Measurements from ENCODE around the gene AFM.

DNA sequence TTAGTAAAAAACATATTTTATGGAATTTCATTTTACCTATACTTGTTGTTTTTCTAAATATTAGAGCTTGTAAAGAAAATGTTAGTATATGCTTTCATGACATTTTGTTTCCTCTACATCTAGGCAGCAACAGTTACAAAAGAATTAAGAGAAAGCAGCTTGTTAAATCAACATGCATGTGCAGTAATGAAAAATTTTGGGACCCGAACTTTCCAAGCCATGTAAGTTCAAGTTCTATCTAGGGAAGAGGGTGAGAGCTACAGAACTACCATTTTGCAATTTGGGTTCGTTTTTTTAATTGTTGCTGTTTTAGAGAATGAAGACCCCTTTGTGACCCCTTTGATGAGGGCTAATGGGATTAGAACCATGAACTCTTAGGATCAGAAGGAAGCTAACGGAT is 38.3 kb upstream of the AFM start:
- TF ChIP-seq POLR2A (IDR thresholded peaks at IDR 0.05) (no peak), CTCF (IDR thresholded peaks at IDR 0.05) (no peak)
